Effector memory CD4-positive, alpha-beta T cell (primary cell): ENCODE results near the gene CISD3.

Source experiments
- DNase-seq, 3 donors: peaks; one replicate each; pipeline ENCODE4 v3.0.0-alpha.2; 2020
- H3K27ac ChIP-seq: 2 replicates; pipeline ENCODE4 v1.7.0; 2013; ENCODE audit warnings: mild to moderate bottlenecking, low read length, moderate library complexity; ENCODE audit not compliant: insufficient read depth, poor library complexity, severe bottlenecking
- H3K27me3 ChIP-seq: replicated peaks from 2 replicates; pipeline ENCODE4 v1.7.0; 2013; ENCODE audit warnings: mild to moderate bottlenecking, low read length; ENCODE audit not compliant: insufficient read depth, control insufficient read depth, poor library complexity, severe bottlenecking
- H3K36me3 ChIP-seq: 2 replicates; pipeline ENCODE4 v1.7.0; 2013; ENCODE audit warnings: mild to moderate bottlenecking, low read length, moderate library complexity; ENCODE audit not compliant: control insufficient read depth, insufficient read depth
- H3K4me1 ChIP-seq: 2 replicates; pipeline ENCODE4 v1.7.0; 2013; ENCODE audit warnings: low read length, mild to moderate bottlenecking; ENCODE audit not compliant: control insufficient read depth, insufficient read depth, poor library complexity, severe bottlenecking
- H3K4me3 ChIP-seq: 2 replicates; pipeline ENCODE4 v1.7.0; 2013; ENCODE audit warnings: low read length, low read depth, mild to moderate bottlenecking; ENCODE audit not compliant: insufficient read depth, poor library complexity, severe bottlenecking
- H3K9me3 ChIP-seq: 2 replicates; pipeline ENCODE4 v1.7.0; 2013; ENCODE audit warnings: mild to moderate bottlenecking, low read length, moderate library complexity; ENCODE audit not compliant: control insufficient read depth

Gene CISD3

DNA sequence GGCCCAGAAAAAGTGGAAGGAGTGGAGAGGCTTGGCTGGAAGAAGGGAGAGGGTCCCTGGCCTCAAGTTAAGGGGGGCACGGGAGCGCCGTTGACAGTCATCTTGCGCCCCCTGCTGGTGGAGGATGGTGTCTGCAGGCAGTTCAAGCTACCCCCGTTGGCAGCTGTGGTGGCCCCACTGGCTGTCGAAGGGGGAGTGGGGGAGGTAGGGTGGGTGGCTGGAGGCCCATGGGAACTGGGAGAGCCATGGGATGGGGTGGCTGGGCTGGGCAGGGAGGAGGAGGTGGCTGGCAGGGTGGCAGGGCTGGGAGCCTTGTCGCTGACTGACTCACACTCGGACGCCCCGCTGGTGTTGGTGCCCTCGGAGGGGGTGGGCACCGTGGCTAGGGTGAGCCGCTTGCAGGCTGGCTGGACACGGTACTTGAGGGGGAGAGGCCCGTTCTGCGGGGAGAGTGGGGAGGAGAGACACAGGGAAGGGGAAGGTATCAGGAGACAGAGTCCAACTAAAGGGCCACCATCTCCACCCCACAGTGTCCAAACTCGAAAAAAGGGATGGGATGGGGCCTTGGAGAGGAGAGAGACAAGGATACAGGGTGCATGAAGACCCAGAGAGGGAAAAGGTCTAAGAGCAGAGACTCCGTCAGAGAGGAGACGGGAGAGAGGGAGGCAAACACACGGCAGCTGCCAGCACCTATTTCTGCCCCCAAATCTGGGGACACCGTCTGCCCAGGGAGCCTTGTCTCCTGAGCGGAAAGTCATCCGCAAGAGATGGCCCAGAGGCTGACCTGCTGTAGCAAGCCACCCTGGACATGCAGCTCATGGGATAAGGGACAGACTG, 5.2 kb downstream of the CISD3 start:
- Histone ChIP-seq H3K27me3 (no peaks in the 10 kb centered on the region), H3K9me3 (no peaks in the 10 kb centered on the region), H3K36me3 (no peaks in the 10 kb centered on the region), H3K4me1 (peaks cover 20% of the 10 kb centered on the region), H3K4me3 (no peak overlapping the region), H3K27ac (no peak overlapping the region)
- peak; percentile 41 to 67 (median 59) for DNase-seq

DNA sequence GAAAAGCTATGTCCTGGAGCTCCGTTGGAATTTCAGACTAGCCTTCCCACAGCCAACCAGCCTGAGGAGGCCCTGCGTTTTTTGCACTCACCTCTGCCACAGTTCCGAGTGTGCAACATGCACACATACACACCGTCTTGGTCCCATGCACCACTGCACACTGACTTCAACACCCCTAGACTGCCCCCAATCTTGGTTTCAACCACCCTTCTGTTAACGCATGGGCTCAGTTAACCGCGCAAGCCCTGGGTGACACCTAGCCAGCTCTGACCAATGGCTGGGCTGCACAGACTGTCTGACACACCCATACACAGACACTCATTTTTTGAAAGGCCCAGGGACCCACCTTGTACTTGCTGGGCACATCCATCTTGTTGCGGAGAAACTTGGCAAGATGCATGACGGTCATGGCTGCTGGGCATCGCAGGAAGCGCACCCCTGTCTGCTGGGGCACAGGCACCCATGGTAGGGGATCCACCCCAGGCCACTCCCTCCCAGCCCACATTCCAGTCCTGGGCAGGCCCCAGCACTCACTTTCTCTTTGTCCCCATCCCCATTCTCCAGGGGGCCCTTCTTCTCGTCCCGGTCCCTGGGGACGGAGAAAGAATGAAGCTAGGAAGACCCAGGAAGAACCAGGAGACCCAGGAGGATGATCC, 8.0 kb downstream of the CISD3 start:
- Histone ChIP-seq H3K4me1 (peaks cover 5% of the 10 kb centered on the region), H3K27me3 (no peaks in the 10 kb centered on the region), H3K4me3 (no peak overlapping the region), H3K27ac (no peak overlapping the region), H3K36me3 (no peaks in the 10 kb centered on the region), H3K9me3 (no peaks in the 10 kb centered on the region)
- DNase-seq, result no peak

GRCh38 chr17:38738686-38739085, 8.5 kb downstream of the CISD3 start:
- H3K27ac ChIP-seq, result no peak overlapping the region
- H3K27me3 ChIP-seq, result no peaks in the 10 kb centered on the region
- no peaks in the 10 kb centered on the region for H3K36me3 ChIP-seq
- H3K4me3 ChIP-seq, result no peak overlapping the region
- peaks cover 5% of the 10 kb centered on the region for H3K4me1 ChIP-seq
- no peak for DNase-seq
- no peaks in the 10 kb centered on the region for H3K9me3 ChIP-seq

DNA sequence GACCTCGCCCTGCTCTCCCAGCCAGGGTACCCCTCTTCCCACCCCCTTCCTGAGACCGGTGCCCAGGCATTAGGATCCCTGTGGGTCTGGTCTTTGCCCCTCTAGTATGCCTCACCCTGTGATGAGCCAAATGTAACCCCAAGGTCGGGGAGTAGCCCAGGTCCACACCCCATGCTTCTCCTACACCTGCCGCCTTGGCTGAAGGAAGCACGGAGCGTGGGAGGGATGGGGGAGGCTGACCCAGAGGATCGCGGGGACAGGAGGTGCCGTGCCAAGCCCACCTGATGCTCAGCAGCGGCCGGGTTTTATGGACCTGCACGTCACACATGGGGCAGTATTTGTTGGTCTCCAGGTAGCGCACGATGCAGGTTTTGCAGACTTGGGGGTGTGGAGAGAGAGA, 9.2 kb downstream of the CISD3 start:
- DNase-seq, result no peak
- no peaks in the 10 kb centered on the region for H3K9me3 ChIP-seq
- H3K4me3 ChIP-seq, result no peak overlapping the region
- peaks cover 5% of the 10 kb centered on the region for H3K4me1 ChIP-seq
- no peaks in the 10 kb centered on the region for H3K27me3 ChIP-seq
- H3K27ac ChIP-seq, result no peak overlapping the region
- H3K36me3 ChIP-seq, result no peaks in the 10 kb centered on the region

DNA sequence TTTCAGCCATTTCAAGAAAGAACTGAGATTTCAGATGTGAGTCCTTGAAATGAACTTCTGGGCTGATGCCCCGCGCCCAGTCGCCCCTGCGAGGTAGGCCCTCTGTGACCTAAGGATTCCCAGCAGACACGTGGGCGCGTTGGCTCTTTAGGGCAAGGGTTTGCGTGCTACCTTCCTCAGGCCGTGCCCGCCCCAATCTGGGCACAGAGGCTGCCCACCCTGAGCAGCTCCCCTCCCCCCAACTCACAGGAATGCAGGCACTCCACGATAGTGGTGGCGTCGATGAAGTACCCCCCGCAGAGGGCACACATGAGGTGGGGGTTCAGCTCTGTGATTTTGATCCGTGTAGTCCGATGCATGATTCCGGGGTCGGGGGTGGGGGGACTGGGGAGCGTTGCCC, 9.9 kb downstream of the CISD3 start:
- Histone ChIP-seq H3K9me3 (no peaks in the 10 kb centered on the region), H3K27ac (no peak overlapping the region), H3K36me3 (no peaks in the 10 kb centered on the region), H3K4me3 (no peak overlapping the region), H3K27me3 (no peaks in the 10 kb centered on the region), H3K4me1 (peaks cover 4% of the 10 kb centered on the region)
- no peak for DNase-seq

DNA sequence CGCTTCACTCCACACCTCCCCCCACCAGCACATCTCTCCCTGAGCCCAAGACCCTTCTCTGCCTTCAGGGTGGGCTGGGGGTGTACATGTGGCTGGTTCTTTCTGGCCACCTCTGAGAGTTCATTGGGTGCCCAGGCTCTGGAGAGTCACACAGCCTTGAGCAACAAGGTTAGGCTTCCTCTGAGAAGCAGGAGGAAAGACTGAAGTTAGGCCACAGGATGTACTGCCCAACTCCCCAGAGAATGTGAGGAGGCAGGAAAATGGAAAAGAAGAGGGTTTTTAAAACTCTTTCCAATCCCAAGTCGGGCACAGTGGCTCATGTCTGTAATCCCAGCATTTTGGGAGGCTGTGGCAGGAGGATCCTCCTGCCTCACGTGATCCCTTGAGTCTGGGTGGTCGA, 10.7 kb downstream of the CISD3 start:
- no peak for DNase-seq
- H3K27ac ChIP-seq, result no peak overlapping the region
- no peaks in the 10 kb centered on the region for H3K27me3 ChIP-seq
- H3K9me3 ChIP-seq, result no peaks in the 10 kb centered on the region
- no peak overlapping the region for H3K4me3 ChIP-seq
- H3K36me3 ChIP-seq, result no peaks in the 10 kb centered on the region
- H3K4me1 ChIP-seq, result no peaks in the 10 kb centered on the region

DNA sequence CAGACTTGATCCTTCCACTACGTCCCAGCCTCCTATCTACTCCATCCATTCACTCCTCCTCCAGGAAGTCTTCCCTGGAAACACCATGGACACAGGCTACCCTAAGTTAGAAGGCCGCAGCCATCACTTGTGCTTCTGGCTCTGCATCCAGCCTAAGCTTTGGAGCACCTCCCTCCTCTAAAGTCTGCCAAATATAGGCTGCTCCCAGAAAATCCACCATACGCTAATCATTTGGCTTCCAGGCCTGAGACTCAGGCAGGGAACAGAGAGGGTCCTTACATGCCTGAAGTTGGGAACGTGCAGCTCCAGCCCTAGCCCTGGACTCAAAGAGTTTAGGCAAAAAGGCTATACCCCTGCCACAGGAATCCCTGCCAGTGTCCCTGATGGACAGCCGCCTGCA, 11.3 kb downstream of the CISD3 start:
- H3K9me3 ChIP-seq, result no peaks in the 10 kb centered on the region
- no peak overlapping the region for H3K4me3 ChIP-seq
- H3K27ac ChIP-seq, result no peak overlapping the region
- H3K27me3 ChIP-seq, result no peaks in the 10 kb centered on the region
- DNase-seq, result no peak
- no peaks in the 10 kb centered on the region for H3K36me3 ChIP-seq
- H3K4me1 ChIP-seq, result no peaks in the 10 kb centered on the region

DNA sequence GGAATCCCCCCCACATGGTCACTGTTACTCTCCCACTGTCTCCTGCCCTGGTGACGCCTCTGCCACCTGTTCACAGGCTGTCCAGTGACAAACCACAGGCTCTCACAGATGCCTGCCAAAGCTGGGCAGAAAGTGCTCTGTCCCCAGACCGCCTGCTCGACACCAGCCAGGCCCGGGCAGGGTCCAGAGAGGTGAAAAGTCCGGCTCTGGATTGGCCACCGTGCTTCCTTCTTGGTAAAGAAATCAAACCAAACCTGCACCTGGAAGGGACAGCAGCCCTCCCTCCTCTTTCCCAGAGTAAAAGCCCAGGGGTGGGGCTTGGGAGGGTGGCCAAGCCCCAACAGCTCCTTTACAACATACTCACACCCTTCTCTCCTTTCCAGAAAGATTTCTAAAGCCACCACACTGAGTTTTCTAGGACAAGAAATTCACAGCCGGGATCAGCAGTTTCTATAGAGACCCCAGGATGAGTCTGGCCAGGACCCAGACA, 11.8 kb downstream of the CISD3 start:
- peaks cover 1% of the 10 kb centered on the region for H3K4me1 ChIP-seq
- H3K9me3 ChIP-seq, result no peaks in the 10 kb centered on the region
- peaks cover 3% of the 10 kb centered on the region for H3K27me3 ChIP-seq
- no peak for DNase-seq
- H3K36me3 ChIP-seq, result no peaks in the 10 kb centered on the region
- no peak overlapping the region for H3K27ac ChIP-seq
- H3K4me3 ChIP-seq, result no peak overlapping the region

GRCh38 chr17:38742411-38743308, 12.5 kb downstream of the CISD3 start:
- no peaks in the 10 kb centered on the region for H3K36me3 ChIP-seq
- H3K27me3 ChIP-seq, result peaks cover 10% of the 10 kb centered on the region
- H3K4me3 ChIP-seq, result no peak overlapping the region
- no peaks in the 10 kb centered on the region for H3K9me3 ChIP-seq
- no peak overlapping the region for H3K27ac ChIP-seq
- DNase-seq, result no peak
- H3K4me1 ChIP-seq, result peaks cover 8% of the 10 kb centered on the region
